Panc1 (cell line): Measurements from ENCODE around the gene XXYLT1. TPM values are rescaled to one million over a fixed set of nuclear protein-coding genes. Genes with fewer than 3 reads are reported as not detected.

Experiments used
- ATAC-seq: fragments of 200-7000 bp; cut with Tn5 transposase; 2 replicates; pipeline ENCODE4 v1.9.1; 2020; ENCODE audit warnings: mild to moderate bottlenecking, moderate library complexity
- BruUV-seq: library from RNA; stranded (reverse); fragments of 400-500 nt; replicated peaks from 2 replicates; lab custom pipeline; 2021; lab: Mats Ljungman, UMichigan
- CTCF ChIA-PET: fragments of 300-600 bp; sonication (Branson Sonifier 250); formaldehyde crosslinking; loops from one replicate; lab custom pipeline; 2022; ENCODE audit warnings: antibody characterized with exemption; lab: Charles Lee
- POLR2A ChIA-PET: fragments of 300-600 bp; sonication (Branson Sonifier 250); formaldehyde crosslinking; loops from one replicate; lab custom pipeline; 2022; ENCODE audit warnings: antibody characterized with exemption; lab: Charles Lee
- DNase-seq: peaks from one replicate; pipeline ENCODE4 v3.0.0-alpha.2; 2010; ENCODE audit warnings: low read depth, low spot score
- H3K27ac ChIP-seq: 2 replicates; pipeline ENCODE4 v1.5.1; 2011; ENCODE audit warnings: mild to moderate bottlenecking, low read length, inconsistent platforms
- H3K27me3 ChIP-seq: fragments of 200-500 bp; sonication (Bioruptor generic); 2 replicates; pipeline ENCODE4 v1.6.0; 2014; ENCODE audit warnings: low read length, inconsistent platforms; ENCODE audit not compliant: control insufficient read depth, insufficient read depth
- H3K36me3 ChIP-seq: fragments of 200-500 bp; sonication (Bioruptor generic); 2 replicates; pipeline ENCODE4 v1.5.1; 2014; ENCODE audit warnings: inconsistent platforms, mild to moderate bottlenecking, low read length, moderate library complexity; ENCODE audit not compliant: control insufficient read depth, insufficient read depth
- H3K4me1 ChIP-seq: 2 replicates; pipeline ENCODE4 v1.5.1; 2011; ENCODE audit warnings: inconsistent platforms, mild to moderate bottlenecking, low read length, moderate library complexity; ENCODE audit not compliant: control insufficient read depth, insufficient read depth
- H3K4me3 ChIP-seq, 2 experiments: 2 replicates each; pipeline ENCODE4 v1.5.1; 2011 to 2012; ENCODE audit warnings: low read depth in 2 of 2, low read length in 2 of 2, mild to moderate bottlenecking in 2 of 2, inconsistent platforms in 1 of 2, moderate library complexity in 1 of 2
- H3K9me3 ChIP-seq: fragments of 200-500 bp; sonication (Bioruptor generic); 2 replicates; pipeline ENCODE4 v1.5.1; 2014; ENCODE audit warnings: low read depth, mild to moderate bottlenecking, inconsistent platforms, low read length, moderate library complexity; ENCODE audit not compliant: control insufficient read depth, insufficient read depth
- CTCF ChIP-seq: fragments of 450-650 bp; IDR thresholded peaks from 2 replicates; pipeline ENCODE4 v1.5.1; 2017; ENCODE audit warnings: mild to moderate bottlenecking
- POLR2AphosphoS5 ChIP-seq: IDR thresholded peaks from 2 replicates; pipeline ENCODE4 v1.6.1; 2012; ENCODE audit warnings: mild to moderate bottlenecking, low read depth, low read length, moderate library complexity
- SIN3A ChIP-seq: IDR thresholded peaks from 2 replicates; pipeline ENCODE4 v1.6.1; 2012; ENCODE audit warnings: low read depth, mild to moderate bottlenecking, low read length, moderate library complexity, borderline replicate concordance; ENCODE audit not compliant: insufficient read depth
- TCF7L2 ChIP-seq: IDR thresholded peaks from 2 replicates; pipeline ENCODE4 v1.6.1; 2011; ENCODE audit warnings: mild to moderate bottlenecking, low read depth, low read length, inconsistent platforms
- in situ Hi-C: cut with HindIII; loops from 2 replicates; pipeline ENCODE4 v1.10.0; 2016; ENCODE audit warnings: low sequenced_read_pairs, low pct_unique_long_range_greater_than_20kb
- intact Hi-C: fragments of 100-400 bp; cut with micrococcal nuclease; formaldehyde crosslinking; loops from one replicate; pipeline ENCODE4 v1.10.0; 2022; ENCODE audit not compliant: unreplicated experiment
- total RNA-seq: library from RNA; stranded (reverse); gene quantifications from one replicate; pipeline ENCODE4 v1.2.1, GENCODE V29; 2021; ENCODE audit not compliant: unreplicated experiment
- TF ChIP-seq, protein P1 (sequence below), 2 experiments: IDR thresholded peaks; 2 replicates each; pipeline ENCODE4 v1.6.1; 2011 to 2012; ENCODE audit warnings: low read depth in 2 of 2, control low read depth in 1 of 2, low read length in 1 of 2, mild to moderate bottlenecking in 1 of 2, moderate library complexity in 1 of 2; ENCODE audit not compliant: insufficient read depth in 1 of 2

XXYLT1 gene
- total RNA-seq, 1 experiment from 2014 or later, result 26.0 TPM

DNA sequence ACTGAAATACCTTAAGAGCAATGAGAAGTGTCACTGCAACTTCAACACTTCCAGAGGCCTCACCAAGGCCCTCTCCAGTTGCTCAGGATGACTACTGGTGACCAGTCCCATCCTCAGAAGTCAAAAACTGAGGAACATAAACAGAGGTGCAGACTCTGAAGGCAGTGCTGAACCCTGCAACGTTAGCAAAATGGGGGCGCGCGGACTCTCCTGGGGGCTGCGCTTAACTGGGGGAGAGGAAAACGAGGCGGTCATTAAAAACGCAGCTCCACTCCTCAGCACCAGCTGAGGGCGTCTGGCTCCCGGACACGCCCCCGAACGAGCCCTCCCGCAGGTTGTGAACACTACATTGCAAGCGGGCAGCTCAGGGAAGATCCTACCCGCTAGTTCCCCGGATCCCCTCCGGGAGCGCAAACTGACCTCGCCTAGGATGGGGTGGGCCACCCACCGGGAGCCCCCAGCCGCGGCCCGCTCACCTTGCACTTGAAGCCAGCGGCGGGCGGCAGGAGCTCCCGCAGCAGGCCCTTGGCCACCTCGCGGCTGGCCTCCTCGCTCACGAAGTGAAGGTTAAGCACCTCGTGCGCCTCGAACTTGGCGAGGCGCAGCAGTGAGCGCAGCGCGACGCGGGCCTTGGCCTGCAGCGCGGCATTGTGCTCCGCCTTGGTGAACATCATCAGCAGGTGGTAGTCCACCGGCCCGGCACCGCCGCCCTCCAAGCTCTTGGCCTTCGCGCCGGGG, 711 bp downstream of the XXYLT1 start:
- Histone ChIP-seq H3K27me3 (no peaks in the 10 kb centered on the region), H3K4me3 (peak overlapping the region; percentile 76 to 91), H3K36me3 (peaks cover 3% of the 10 kb centered on the region; the same call in 1 of the 2 replicates), H3K9me3 (no peaks in the 10 kb centered on the region), H3K27ac (peak overlapping the region; percentile 67), H3K4me1 (peaks cover 19% of the 10 kb centered on the region)
- TF ChIP-seq POLR2AphosphoS5, result no peak
- peak; percentile 73; the same call in 1 of the 2 replicates for TF ChIP-seq CTCF
- no peak for TF ChIP-seq TCF7L2
- TF ChIP-seq SIN3A, result 0 out of 2 replicates have a peak, but pooled peaks have one; percentile 29
- TF ChIP-seq, protein P1, sequence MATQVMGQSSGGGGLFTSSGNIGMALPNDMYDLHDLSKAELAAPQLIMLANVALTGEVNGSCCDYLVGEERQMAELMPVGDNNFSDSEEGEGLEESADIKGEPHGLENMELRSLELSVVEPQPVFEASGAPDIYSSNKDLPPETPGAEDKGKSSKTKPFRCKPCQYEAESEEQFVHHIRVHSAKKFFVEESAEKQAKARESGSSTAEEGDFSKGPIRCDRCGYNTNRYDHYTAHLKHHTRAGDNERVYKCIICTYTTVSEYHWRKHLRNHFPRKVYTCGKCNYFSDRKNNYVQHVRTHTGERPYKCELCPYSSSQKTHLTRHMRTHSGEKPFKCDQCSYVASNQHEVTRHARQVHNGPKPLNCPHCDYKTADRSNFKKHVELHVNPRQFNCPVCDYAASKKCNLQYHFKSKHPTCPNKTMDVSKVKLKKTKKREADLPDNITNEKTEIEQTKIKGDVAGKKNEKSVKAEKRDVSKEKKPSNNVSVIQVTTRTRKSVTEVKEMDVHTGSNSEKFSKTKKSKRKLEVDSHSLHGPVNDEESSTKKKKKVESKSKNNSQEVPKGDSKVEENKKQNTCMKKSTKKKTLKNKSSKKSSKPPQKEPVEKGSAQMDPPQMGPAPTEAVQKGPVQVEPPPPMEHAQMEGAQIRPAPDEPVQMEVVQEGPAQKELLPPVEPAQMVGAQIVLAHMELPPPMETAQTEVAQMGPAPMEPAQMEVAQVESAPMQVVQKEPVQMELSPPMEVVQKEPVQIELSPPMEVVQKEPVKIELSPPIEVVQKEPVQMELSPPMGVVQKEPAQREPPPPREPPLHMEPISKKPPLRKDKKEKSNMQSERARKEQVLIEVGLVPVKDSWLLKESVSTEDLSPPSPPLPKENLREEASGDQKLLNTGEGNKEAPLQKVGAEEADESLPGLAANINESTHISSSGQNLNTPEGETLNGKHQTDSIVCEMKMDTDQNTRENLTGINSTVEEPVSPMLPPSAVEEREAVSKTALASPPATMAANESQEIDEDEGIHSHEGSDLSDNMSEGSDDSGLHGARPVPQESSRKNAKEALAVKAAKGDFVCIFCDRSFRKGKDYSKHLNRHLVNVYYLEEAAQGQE (IDR thresholded peaks at IDR 0.05; ENCODE audit: insufficient read depth in 1 of 2, low read depth in 2 of 2, low read length in 1 of 2), result no peak
- CTCF ChIA-PET, result interaction anchor here (0.6 to 3.2 kb wide), 5 partner anchors 177 to 587 kb away, joined by 3 to 22 read pairs (median 5); no protein-coding TSS in a partner anchor
- no peak for DNase-seq
- intact Hi-C loops, result no loop called here
- POLR2A ChIA-PET, result interaction anchor here (0.5 kb wide), 1 partner anchor 586 kb away, joined by 5 read pairs; no protein-coding TSS in a partner anchor
- no TSS peak for BruUV-seq
- in situ Hi-C loops, result no loop called here
- ATAC-seq, result peak; percentile 43

DNA sequence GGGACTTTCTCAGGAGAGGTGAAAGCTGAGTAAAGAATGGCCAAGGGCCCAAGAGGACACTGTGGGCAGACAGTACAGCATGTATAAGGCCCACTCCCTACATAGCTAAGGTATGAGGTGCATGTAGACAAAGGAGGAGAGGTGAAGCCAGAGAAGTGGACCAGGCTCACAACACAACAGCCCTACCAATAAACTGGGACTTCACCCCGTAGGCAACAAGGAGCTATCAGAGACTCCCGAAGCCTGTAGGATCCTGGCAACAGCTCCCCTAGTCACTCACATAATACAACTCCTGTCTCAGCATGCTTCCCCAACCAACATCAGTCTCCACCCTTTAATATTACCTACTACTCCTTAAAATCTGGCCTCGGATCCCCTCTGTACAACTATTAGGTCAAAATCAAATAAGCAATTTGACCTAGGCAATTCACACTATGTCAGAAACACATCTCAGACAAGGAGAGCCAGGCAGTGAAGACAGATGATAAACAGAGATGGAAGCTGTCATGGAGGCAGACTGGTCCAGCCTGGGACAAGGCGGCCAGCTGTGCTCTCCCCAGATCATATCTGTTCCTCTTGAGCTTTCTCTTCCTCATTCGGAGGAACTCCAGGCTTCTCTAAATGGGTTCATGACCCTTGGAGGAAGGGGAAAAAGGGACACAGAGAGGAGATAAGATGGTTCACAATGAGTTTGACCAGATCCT, 1.4 kb downstream of the XXYLT1 start:
- BruUV-seq, result TSS peak; percentile 45
- ATAC-seq (no peak), DNase-seq (no peak)
- peak overlapping the region; percentile 76 to 91 for H3K4me3 ChIP-seq
- H3K27me3 ChIP-seq, result no peaks in the 10 kb centered on the region
- ChIA-PET CTCF (interaction anchor here (0.6 to 3.2 kb wide), 3 partner anchors 176 to 586 kb away, joined by 4 to 22 read pairs (median 5); no protein-coding TSS in a partner anchor), POLR2A (no interaction called here)
- in situ Hi-C loops (no loop called here), intact Hi-C loops (no loop called here)
- TF ChIP-seq TCF7L2 (no peak), POLR2AphosphoS5 (no peak), CTCF (no peak), SIN3A (no peak)
- TF ChIP-seq, protein P1 (IDR thresholded peaks at IDR 0.05; ENCODE audit: insufficient read depth in 1 of 2, low read depth in 2 of 2, low read length in 1 of 2), result no peak
- no peaks in the 10 kb centered on the region for H3K9me3 ChIP-seq
- peaks cover 19% of the 10 kb centered on the region for H3K4me1 ChIP-seq
- 0 out of 2 replicates have a peak, but pooled peaks cover 3% of the 10 kb centered on the region for H3K36me3 ChIP-seq
- peak overlapping the region; percentile 67; the same call in 1 of the 2 replicates for H3K27ac ChIP-seq
